Activated naive CD4-positive, alpha-beta T cell treated with anti-CD3 and anti-CD28 coated beads, Interleukin-2, amount 50 U/mL, for 72 hours (primary cell): ENCODE data around the gene KLC1. TPM values are rescaled to one million over a fixed set of nuclear protein-coding genes. Genes with fewer than 3 reads are reported as not detected.
"Not testable (repeated sequence)": the region's sequence is repeated elsewhere in the genome, so short reads cannot be mapped to it uniquely, and the experiment has no call there.

Experiments
- ATAC-seq, 2 donors: fragments of 150-1000 bp; cut with Tn5 transposase; 2 replicates each; pipeline ENCODE4 v1.10.0; 2021; ENCODE audit warnings: mild to moderate bottlenecking in 2 of 2, moderate library complexity in 2 of 2
- DNase-seq, 2 donors: peaks; one replicate each; pipeline ENCODE4 v3.0.0; 2021 to 2022; ENCODE audit warnings: low spot score in 2 of 2
- H3K27ac Mint-ChIP-seq, 2 donors: one replicate each; pipeline ENCODE4 v1.8.0; 2022; ENCODE audit warnings: mild to moderate bottlenecking in 2 of 2, mixed read lengths in 2 of 2
- H3K36me3 Mint-ChIP-seq, 2 donors: one replicate each; pipeline ENCODE4 v1.8.0; 2022; ENCODE audit warnings: mixed read lengths in 2 of 2
- H3K9me3 Mint-ChIP-seq, 2 donors: one replicate each; pipeline ENCODE4 v1.8.0; 2022; ENCODE audit warnings: mixed read lengths in 2 of 2
- total RNA-seq, 2 donors: library from RNA; stranded (reverse); gene quantifications; one replicate each; pipeline ENCODE4 v1.2.3, GENCODE V29; 2022

The KLC1 gene
- 100 to 1,000 TPM; 114 to 137 TPM for total RNA-seq

- Mint-ChIP-seq H3K36me3 (no peaks in the 10 kb centered on the region), H3K27ac (peak within 1 kb of the TSS; percentile 93), H3K9me3 (no peaks in the 10 kb centered on the region)
- ATAC-seq (peak; percentile 74 to 84), DNase-seq (peak; percentile 88 to 89)
Observed at GRCh38 chr14:103628684-103629502, at the start of gene KLC1. TSS of gene KLC1 (plus strand) at chr14:103629211. CDS start at chr14:103654565, 25,354 bp downstream.

- ATAC-seq (no peak), DNase-seq (no peak)
- no peak overlapping the region for H3K27ac Mint-ChIP-seq
- H3K9me3 Mint-ChIP-seq, result no peaks in the 10 kb centered on the region
- no peaks in the 10 kb centered on the region for H3K36me3 Mint-ChIP-seq
Observed at GRCh38 chr14:103581206-103581605, 47.8 kb upstream of the KLC1 start.

GRCh38 chr14:103581954-103582703, 46.9 kb upstream of the KLC1 start:
- no peaks in the 10 kb centered on the region for H3K9me3 Mint-ChIP-seq
- ATAC-seq, result no peak

GRCh38 chr14:103584326-103584915, 44.6 kb upstream of the KLC1 start:
- no peak overlapping the region for H3K27ac Mint-ChIP-seq
- ATAC-seq, result no peak
- peaks cover 0 to 5% of the 10 kb centered on the region in 2 donors for H3K36me3 Mint-ChIP-seq
- H3K9me3 Mint-ChIP-seq, result no peaks in the 10 kb centered on the region
- no peak for DNase-seq

More at GRCh38 chr14:103581954-103582703, 46.9 kb upstream of the KLC1 start:
- Mint-ChIP-seq H3K36me3 (peaks cover 0 to 4% of the 10 kb centered on the region in 2 donors), H3K27ac (peak overlapping the region in 1 of 2 donors; percentile 68)
- no peak for DNase-seq

GRCh38 chr14:103593577-103593976, 35.4 kb upstream of the KLC1 start:
- ATAC-seq, result peak in 1 of 2 donors; percentile 50
- no peak for DNase-seq
- H3K27ac Mint-ChIP-seq, result peak overlapping the region in 1 of 2 donors; percentile 68
- no peaks in the 10 kb centered on the region for H3K36me3 Mint-ChIP-seq
- no peaks in the 10 kb centered on the region for H3K9me3 Mint-ChIP-seq

- ATAC-seq (no peak), DNase-seq (no peak)
- H3K36me3 Mint-ChIP-seq, result no peaks in the 10 kb centered on the region
- no peaks in the 10 kb centered on the region for H3K9me3 Mint-ChIP-seq
- H3K27ac Mint-ChIP-seq, result no peak overlapping the region
Observed at GRCh38 chr14:103594265-103594664, 34.7 kb upstream of the KLC1 start.

GRCh38 chr14:103597623-103598377, 31.2 kb upstream of the KLC1 start:
- ATAC-seq, result peak; percentile 59 to 70
- H3K9me3 Mint-ChIP-seq, result no peaks in the 10 kb centered on the region
- H3K36me3 Mint-ChIP-seq, result no peaks in the 10 kb centered on the region
- peak overlapping the region; percentile 29 to 33 for H3K27ac Mint-ChIP-seq
- no peak for DNase-seq

GRCh38 chr14:103600503-103600902, 28.5 kb upstream of the KLC1 start:
- H3K9me3 Mint-ChIP-seq, result no peaks in the 10 kb centered on the region
- DNase-seq (no peak), ATAC-seq (no peak)
- no peak overlapping the region for H3K27ac Mint-ChIP-seq
- no peaks in the 10 kb centered on the region for H3K36me3 Mint-ChIP-seq

GRCh38 chr14:103604620-103605019, 24.4 kb upstream of the KLC1 start:
- no peak for DNase-seq
- Mint-ChIP-seq H3K36me3 (no peaks in the 10 kb centered on the region), H3K9me3 (no peaks in the 10 kb centered on the region), H3K27ac (no peak overlapping the region)
- no peak for ATAC-seq

- ATAC-seq, result peak; percentile 83 to 89
- peaks cover 7 to 14% of the 10 kb centered on the region in 2 donors for H3K36me3 Mint-ChIP-seq
- H3K9me3 Mint-ChIP-seq, result peaks cover 3 to 5% of the 10 kb centered on the region in 2 donors
- DNase-seq, result peak; percentile 48 to 81
- H3K27ac Mint-ChIP-seq, result peak overlapping the region; percentile 80 to 88
Observed at GRCh38 chr14:103606963-103607668, 21.9 kb upstream of the KLC1 start.

GRCh38 chr14:103607822-103608221, 21.2 kb upstream of the KLC1 start:
- DNase-seq (no peak), ATAC-seq (no peak)
- H3K9me3 Mint-ChIP-seq, result peaks cover 3 to 5% of the 10 kb centered on the region in 2 donors
- peaks cover 7 to 14% of the 10 kb centered on the region in 2 donors for H3K36me3 Mint-ChIP-seq
- H3K27ac Mint-ChIP-seq, result peak overlapping the region in 1 of 2 donors; percentile 80

- not testable (repeated sequence) for ATAC-seq, H3K9me3 Mint-ChIP-seq, H3K27ac Mint-ChIP-seq, DNase-seq
- peaks cover 7 to 14% of the 10 kb centered on the region in 2 donors for H3K36me3 Mint-ChIP-seq
Observed at GRCh38 chr14:103609081-103609480, 19.9 kb upstream of the KLC1 start.

- peaks cover 3 to 5% of the 10 kb centered on the region in 2 donors for H3K9me3 Mint-ChIP-seq
- peaks cover 7 to 14% of the 10 kb centered on the region in 2 donors for H3K36me3 Mint-ChIP-seq
Observed at GRCh38 chr14:103611215-103611614, 17.8 kb upstream of the KLC1 start.

GRCh38 chr14:103613517-103613916, 15.5 kb upstream of the KLC1 start:
- ATAC-seq (no peak), DNase-seq (no peak)
- Mint-ChIP-seq H3K9me3 (peaks cover 3 to 5% of the 10 kb centered on the region in 2 donors), H3K36me3 (peaks cover 7 to 14% of the 10 kb centered on the region in 2 donors), H3K27ac (no peak overlapping the region)

More at GRCh38 chr14:103611215-103611614, 17.8 kb upstream of the KLC1 start:
- H3K27ac Mint-ChIP-seq, result no peak overlapping the region
- no peak for ATAC-seq
- DNase-seq, result no peak

GRCh38 chr14:103616635-103617300, 12.2 kb upstream of the KLC1 start:
- peak overlapping the region in 1 of 2 donors; percentile 60 for H3K27ac Mint-ChIP-seq
- H3K9me3 Mint-ChIP-seq, result no peaks in the 10 kb centered on the region
- no peaks in the 10 kb centered on the region for H3K36me3 Mint-ChIP-seq
- no peak for DNase-seq
- no peak for ATAC-seq
